ENCODE data around the gene LRRC2.
"Not testable (repeated sequence)": the region's sequence is repeated elsewhere in the genome, so short reads cannot be mapped to it uniquely, and the experiment has no call there.

Gene LRRC2

GRCh38 chr3:46566040-46566641, at the start of gene LRRC2:
TSS of gene LRRC2 (minus strand) at chr3:46566302. CDS start at chr3:46551591, 14,711 bp downstream.
- DNase-seq: peak in 1 of 2 experiments; percentile 39

GRCh38 chr3:46615050-46615775, 49.1 kb upstream of the LRRC2 start:
- no peak for DNase-seq

- DNase-seq: no peak
These were observed 48.3 kb upstream of the LRRC2 start for GRCh38 chr3:46614431-46614830.

- DNase-seq: no peak
These were observed 47.4 kb upstream of the LRRC2 start for GRCh38 chr3:46613313-46614005.

- no peak for DNase-seq
These were observed 46.2 kb upstream of the LRRC2 start, which contains the start of gene FAM240A for GRCh38 chr3:46612324-46612723. TSS of gene FAM240A (plus strand) at chr3:46612525. CDS start at chr3:46612684, 159 bp downstream.

- DNase-seq: no peak
These were observed 44.0 kb upstream of the LRRC2 start for GRCh38 chr3:46609944-46610722.

- DNase-seq: no peak
These were observed 43.2 kb upstream of the LRRC2 start for GRCh38 chr3:46609212-46609721.

- peak; percentile 3 to 28 for DNase-seq
These were observed 41.5 kb upstream of the LRRC2 start for GRCh38 chr3:46607603-46608028.

GRCh38 chr3:46604127-46604526, 38.0 kb upstream of the LRRC2 start:
- DNase-seq: no peak

GRCh38 chr3:46603446-46604046, 37.4 kb upstream of the LRRC2 start:
- no peak for DNase-seq

GRCh38 chr3:46599590-46599989, 33.5 kb upstream of the LRRC2 start:
- DNase-seq: no peak

GRCh38 chr3:46595819-46596314, 29.8 kb upstream of the LRRC2 start:
- no peak for DNase-seq

GRCh38 chr3:46594723-46595122, 28.6 kb upstream of the LRRC2 start:
- no peak for DNase-seq

GRCh38 chr3:46593979-46594378, 27.9 kb upstream of the LRRC2 start:
- DNase-seq: no peak

- no peak for DNase-seq
These were observed 27.3 kb upstream of the LRRC2 start for GRCh38 chr3:46593274-46593862.

GRCh38 chr3:46587268-46587667, 21.2 kb upstream of the LRRC2 start:
- DNase-seq: not testable (repeated sequence)

GRCh38 chr3:46586738-46587246, 20.7 kb upstream of the LRRC2 start:
- no peak for DNase-seq

GRCh38 chr3:46585799-46586693, 19.9 kb upstream of the LRRC2 start:
- no peak for DNase-seq

- DNase-seq: no peak
These were observed 18.7 kb upstream of the LRRC2 start for GRCh38 chr3:46584598-46585467.
